Ammon's horn (tissue), 1 donor: ENCODE results near the gene DHRS4L2.
"Not testable (repeated sequence)": the region's sequence is repeated elsewhere in the genome, so short reads cannot be mapped to it uniquely, and the experiment has no call there.

Experiments
- DNase-seq: peaks from one replicate; pipeline ENCODE4 v3.0.0-alpha.2; 2016; ENCODE audit warnings: low spot score

The DHRS4L2 gene

DNA sequence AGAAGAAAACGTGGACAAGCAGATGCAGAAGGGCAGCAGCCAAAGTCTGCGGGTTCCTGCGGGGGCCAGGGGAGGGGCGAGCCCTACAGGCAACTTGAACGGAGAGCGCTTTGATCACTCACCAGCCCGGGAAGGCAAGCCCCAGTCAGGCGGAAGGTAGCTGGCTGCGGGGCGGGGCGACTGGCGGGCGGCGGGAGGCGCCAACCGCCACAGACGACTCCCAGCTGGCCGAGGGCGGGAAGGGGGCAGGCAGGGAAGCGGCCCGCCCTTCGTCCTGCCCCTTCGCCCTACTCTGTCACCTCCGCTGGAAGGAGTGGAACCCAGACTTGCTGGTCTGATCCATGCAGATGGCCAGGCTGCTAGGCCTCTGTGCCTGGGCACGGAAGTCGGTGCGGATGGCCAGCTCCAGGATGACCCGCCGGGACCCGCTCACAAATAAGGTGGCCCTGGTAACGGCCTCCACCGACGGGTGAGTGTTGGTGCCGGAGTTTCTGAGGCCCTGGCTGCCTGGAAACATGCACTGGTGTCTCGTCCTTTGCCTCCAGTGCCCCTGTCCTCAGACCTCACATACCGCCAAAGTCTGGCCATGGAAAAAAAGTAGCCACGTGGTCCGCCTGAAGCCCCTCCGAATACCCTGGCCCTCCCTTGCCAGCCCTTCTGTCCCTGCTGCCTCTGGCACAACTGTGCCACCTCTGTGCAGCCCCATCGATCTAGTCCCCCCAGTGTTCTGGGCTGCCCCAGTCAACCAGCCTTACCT is at the start of gene DHRS4L2:
Gene DHRS4L2 (plus strand): TSS at position 323 of the 757 bp plus-strand sequence. CDS start 19 bp downstream, at position 342.
- peak; percentile 52 for DNase-seq

DNA sequence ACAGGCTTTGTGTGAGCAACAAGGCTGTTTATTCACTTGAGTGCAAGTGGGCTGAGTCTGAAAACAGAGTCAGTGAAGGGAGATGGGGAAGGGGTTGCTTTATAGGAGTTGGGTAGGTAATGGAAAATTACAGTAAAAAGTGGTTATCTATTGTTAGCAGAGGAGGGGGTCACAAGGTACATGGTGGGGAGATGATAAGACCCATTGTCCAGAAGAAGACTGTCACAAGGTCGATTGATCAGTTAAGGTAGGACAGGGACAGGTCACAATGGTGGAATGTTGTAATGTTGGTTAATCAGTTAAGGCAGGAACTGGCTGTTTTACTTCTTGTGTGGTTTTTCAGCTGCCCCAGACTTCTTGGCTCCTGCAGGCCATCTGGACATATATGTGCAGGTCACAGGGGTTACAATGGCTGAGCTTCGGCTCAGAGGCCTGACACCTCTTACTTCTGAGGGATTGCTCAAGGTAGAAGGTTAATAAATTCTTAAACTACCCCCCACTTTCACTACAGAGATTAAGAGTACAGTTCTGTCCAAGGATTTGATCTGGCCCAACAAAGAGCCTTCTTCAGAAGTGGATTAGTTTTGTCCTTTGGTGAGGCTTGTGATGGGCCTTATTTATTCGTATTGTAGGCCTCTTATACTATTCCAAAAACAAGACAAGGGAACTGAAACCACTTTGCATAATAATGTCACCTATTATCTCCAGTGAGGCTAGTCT is 49.0 kb upstream of the DHRS4L2 start:
- DNase-seq: no peak

DNA sequence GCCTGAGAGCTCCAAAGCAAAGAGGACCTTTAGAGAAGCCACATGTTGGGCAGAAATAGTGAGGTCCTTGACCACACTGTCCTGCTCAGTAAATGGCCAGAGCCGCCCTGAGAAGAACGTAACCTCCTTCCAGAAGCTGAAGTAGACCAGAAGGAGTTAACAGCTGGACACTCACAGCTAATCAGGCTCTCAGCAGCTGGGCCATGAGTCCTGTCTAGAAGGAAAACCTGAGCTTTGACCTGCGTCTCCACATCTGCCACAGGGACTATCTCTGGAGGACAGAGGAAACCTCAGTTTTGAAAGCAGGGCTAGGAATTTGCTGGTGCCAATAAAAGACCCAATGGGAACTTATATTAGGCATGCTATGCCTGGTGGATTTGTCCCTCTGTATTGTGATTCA is 47.5 kb upstream of the DHRS4L2 start:
- DNase-seq: no peak

DNA sequence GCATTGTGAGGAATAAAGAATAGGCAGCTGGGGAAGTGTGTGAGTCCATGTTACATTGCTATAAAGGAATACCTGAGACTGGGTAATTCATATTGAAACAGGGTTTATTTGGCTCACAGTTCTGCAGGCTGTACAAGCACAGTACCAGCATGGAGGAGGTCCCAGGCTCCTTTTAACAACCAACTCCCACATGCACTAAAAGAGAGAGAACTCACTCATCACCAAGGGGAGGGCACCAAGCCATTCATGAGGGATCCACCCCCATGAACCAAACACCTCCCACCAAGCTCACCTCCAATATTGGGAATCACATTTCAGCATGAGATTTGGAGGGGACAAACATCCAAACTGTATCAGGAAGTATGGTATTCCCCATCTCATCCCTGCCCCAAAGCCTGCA is 47.1 kb upstream of the DHRS4L2 start:
- DNase-seq: no peak

DNA sequence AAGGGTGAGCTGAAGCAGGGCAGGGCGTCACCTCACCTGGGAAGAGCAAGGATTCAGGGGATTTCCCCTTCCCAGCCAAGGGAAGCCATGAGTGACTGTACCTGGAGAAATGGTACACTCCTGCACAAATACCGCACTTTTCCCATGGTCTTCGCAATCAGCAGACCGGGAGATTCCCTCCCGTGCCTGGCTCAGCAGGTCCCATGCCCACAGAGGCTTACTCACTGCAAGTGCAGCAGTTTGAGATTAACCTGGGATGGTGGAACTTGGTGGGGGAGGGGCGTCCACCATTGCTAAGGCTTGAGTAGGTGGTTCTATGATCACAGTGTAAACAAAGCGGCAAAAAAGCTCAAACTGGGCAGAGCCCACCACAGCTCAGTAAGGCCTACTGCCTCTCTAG is 46.1 kb upstream of the DHRS4L2 start:
- DNase-seq: no peak

DNA sequence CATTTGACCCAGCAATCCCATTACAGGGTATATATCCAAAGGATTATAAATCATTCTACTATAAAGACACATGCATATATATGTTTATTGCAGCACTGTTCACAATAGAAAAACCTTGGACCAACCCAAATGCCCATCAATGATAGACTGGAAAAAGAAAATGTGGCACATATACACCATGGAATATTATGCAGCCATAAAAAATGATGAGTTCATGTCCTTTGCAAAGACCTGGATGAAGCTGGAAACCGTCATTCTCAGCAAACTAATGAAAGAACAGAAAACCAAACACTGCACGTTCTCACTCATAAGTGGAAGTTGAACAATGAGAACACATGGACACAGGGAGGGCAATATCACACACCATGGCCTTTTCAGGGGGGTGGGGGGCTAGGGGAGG is 39.7 kb upstream of the DHRS4L2 start:
- DNase-seq: not testable (repeated sequence)

DNA sequence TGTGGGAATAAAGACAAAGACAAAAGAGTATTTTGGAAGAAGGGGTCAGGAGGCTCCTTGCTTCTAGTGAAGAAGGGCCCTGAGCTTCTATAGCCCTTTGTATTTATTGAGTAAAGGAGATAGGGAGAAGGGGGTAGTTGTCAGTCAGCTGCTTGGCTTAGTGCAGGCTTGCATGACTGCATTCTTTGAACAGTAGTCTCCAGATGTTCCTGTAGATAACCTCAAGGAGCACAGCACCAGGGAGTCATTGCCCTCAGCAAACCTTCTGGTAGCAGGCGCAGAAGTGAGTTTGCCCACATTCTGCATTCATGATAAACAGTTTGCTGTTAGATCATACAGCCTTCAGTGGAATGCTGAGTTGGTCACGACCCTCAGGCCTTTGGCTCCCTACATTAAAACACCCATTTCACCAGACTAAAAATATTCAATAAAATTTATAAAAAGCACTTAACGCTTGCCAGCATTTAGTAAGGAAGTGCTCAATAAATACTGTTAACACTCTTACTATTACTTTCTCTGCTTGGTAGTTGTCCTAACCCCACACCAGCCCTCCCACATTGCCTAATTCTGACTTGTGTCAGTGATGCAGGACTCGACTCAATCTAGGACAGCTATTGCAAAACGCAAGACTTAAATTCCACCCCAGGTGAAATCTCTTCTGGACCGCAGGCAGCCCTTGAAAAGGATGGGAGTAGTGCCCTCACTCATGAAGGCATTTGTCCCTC is 38.2 kb upstream of the DHRS4L2 start:
- DNase-seq: no peak

DNA sequence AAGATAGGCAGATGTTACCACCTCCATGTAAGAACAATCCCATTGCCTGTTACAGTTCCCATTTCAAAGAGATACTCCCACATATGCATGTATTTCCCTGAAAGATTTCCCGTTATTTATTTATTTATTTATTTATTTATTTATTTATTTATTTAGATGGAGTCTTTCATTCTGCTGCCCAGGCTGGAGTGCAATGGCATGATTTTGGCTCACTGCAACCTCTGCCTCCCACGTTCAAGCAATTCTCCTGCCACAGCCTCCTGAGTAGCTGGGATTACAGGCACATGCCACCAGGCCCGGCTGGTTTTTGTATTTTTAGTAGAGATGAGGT is 37.6 kb upstream of the DHRS4L2 start:
- DNase-seq: not testable (repeated sequence)

DNA sequence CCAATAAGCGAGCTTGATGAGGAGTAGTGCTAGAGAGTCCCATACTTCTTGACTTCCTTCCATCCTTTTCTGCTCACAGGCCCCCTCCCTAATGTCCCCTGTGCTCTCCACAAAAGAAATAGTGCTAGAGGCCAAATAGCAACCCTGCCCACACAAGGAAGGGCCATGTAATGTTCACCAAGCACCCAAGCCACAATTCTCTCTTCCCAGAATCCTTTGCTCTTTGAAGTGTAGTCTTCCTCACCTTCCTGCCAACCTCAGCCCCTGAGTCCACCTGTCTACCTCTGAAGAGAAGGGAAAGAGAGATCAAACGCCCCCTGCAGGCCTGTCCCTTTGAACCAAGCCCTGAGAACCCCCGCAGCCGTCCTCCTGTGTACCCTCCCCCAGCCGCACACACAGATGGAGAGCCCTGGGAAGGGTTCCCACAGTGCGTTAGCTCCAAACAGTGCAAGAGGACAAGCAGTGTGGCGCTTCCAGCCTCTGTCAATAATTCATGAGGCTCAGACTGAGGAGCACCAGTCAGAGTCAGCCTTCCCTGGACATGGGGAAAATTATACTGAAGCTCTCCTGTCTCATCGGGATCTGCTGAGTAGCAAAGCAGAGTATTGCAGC is 37.0 kb upstream of the DHRS4L2 start:
- peak; percentile 53 for DNase-seq

DNA sequence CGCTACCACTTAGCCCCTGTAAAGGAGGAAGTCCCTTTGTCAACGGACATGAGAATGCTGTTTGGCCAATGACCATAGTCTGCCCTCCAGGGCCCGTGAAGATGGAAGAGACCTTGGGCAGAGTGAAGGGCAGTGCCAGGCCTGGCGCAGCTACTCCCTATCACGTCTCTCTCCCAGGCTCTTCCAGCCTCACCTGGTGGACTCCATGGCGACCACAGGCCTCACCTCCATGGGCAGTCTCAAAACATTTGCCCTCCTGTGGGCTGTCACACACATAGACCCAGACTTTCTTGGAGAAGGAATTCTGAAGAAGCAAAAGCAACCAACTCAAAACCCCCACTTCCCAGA is 35.6 kb upstream of the DHRS4L2 start:
- not testable (repeated sequence) for DNase-seq

DNA sequence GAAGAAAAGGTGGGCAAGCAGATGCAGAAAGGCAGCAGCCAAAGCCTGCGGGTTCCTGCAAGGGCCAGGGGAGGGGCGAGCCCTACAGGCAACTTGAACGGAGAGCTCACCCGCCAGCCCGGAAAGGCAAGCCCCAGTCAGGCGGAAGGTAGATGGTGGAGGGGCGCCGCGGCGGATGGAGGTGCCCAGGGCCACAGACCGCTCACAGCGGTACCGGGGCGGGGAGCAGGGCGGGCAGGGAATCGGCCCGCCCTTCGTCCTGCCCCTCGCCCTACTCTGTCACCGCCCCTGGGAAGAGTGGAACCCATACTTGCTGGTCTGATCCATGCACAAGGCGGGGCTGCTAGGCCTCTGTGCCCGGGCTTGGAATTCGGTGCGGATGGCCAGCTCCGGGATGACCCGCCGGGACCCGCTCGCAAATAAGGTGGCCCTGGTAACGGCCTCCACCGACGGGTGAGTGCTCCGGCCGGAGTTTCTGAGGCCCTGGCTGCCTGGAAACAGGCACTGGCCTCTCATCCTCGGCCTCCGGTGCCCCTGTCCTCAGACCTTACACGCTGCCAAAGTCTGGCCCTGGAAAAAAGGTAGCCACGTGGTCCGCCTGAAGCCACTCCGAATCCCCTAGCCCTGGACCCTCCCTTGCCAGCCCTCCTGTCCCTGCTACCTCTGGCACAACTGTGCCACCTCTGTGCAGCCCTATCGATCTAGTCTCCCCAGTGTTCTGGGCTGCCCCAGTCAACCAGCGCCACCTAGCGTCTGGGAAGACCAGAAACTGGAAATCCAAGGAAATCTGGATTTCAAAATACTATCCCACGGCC is 35.1 kb upstream of the DHRS4L2 start, which contains the start of gene DHRS4:
Gene DHRS4 (plus strand): TSS at position 307 of the 815 bp plus-strand sequence. CDS start 19 bp downstream, at position 326.
- peak; percentile 92 for DNase-seq

DNA sequence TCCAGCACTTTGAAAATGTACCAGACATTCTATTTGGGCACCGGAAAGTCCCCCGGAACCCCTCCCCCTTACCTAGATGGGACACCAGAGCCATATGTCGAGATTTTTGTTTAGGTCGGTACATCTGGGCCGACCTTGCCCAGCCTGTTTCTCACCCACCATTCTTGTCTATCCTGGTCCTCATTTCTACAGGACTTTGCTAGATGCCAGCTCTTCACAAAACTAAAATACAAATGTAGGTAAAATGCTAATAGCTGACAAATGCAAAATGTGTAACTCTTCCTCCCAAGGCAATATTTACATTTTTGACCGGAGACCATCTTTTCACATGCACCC is 34.5 kb upstream of the DHRS4L2 start:
- DNase-seq: not testable (repeated sequence)

DNA sequence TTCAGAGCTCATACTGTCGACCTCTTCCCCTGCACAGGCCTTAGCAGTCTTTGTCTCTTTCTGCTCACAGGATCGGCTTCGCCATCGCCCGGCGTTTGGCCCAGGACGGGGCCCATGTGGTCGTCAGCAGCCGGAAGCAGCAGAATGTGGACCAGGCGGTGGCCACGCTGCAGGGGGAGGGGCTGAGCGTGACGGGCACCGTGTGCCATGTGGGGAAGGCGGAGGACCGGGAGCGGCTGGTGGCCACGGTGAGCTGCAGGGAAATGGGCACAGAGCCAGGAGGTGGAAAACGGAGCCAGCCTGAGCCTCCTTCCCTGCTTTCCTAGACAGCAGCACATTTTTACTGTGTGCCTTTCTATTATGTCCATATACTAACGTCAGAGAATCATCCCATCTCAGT is 33.8 kb upstream of the DHRS4L2 start:
- DNase-seq: peak; percentile 30

DNA sequence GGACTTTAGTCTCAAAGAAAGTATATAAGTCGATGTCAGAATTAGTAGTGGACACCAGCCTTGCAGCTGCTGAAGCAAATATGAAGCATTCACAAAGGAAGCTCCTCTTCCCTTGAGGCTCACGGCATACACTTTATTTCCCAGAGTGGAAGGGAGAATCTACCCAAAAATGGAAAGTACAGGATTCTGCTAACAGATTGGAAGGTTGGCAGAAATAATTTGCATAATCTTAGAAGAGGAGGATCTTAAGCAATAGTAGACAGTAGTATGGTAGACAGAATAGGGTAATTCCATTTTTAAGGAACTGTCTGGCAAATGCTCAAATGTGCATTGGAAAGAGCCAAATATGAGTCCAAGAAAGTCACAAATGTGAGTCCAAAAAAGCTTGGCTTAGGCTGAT is 32.9 kb upstream of the DHRS4L2 start:
- not testable (repeated sequence) for DNase-seq

DNA sequence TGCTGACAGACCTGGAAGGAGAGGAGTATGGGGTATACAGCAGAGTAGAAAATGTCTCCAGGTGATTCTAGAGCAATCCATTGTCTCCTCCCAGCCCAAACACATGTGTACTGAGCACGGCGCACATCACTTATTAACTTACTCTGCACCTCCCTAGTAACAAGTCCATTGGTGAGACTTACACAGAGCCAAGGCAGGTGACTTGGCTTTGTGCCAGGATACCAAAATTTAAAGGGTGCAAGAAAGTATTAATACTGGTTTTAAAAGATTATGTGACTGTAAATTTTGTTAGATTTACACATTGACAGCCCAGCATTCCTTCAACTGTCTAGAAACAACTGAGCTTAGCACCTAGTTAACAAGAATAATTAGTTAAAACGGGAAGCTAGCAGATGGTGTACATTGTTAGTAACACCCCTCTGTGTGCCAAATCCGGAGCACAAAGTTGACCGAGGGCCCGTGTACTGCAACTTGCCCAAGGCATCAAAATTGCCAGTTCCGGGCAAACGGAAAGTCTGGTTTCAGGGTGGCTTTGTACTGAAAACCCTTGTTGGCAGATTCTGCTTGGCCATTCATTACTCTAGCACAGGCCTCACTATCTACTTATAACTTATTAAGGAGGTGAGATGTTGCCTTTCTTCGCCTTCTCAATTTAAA is 30.7 kb upstream of the DHRS4L2 start:
- DNase-seq: not testable (repeated sequence)

DNA sequence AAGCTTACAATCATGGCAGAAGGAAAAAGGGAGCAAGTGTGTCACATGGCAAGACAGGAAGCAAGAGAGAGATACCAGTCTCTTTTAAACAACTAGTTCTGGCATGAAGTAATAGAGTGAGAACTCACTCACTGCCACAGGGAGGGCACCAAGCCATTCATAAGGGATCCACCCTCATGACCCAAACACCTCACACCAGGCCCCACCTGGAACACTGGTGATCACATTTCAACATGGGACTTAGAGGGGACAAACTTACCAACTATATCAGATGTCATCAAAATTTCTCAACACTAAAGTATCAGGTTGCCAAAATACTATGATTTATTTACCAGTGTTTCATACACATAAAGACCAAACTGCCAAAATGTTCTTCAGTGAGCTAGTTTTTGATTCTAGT is 27.8 kb upstream of the DHRS4L2 start:
- DNase-seq: not testable (repeated sequence)

DNA sequence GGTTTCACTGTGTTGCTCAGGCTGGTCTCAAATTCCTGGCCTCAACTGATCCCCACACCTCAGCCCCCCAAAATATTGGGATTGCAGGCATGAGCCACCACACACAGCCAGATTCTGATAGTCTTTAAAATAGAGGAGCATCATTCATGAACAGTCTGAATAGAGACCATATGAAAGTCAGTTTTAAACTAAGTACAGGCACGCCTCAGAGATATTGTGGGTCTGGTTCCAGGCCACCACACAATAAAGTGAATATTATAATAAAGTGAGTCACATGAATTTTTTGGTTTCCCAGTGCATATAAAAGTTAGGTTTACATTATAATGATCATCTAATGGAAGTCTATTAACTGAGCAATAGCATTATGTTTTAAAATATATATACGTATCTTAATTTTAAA is 27.0 kb upstream of the DHRS4L2 start:
- DNase-seq: not testable (repeated sequence)

DNA sequence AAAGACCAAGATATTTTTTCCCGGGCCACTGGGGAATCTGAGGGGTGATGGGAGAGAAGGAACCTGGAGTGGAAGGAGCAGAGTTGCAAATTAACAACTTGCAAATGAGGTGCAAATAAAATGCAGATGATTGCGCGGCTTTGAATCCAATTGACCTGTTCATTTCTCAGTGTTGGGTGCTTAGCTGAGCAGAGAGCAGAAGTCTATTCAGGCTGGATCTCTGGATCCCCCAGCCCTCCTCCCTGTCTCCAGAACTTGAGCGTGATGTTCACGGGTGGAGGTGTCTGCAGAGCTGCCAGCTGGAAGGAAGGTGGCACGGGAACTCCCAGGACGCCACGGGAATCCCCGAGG is 19.6 kb upstream of the DHRS4L2 start:
- not testable (repeated sequence) for DNase-seq

DNA sequence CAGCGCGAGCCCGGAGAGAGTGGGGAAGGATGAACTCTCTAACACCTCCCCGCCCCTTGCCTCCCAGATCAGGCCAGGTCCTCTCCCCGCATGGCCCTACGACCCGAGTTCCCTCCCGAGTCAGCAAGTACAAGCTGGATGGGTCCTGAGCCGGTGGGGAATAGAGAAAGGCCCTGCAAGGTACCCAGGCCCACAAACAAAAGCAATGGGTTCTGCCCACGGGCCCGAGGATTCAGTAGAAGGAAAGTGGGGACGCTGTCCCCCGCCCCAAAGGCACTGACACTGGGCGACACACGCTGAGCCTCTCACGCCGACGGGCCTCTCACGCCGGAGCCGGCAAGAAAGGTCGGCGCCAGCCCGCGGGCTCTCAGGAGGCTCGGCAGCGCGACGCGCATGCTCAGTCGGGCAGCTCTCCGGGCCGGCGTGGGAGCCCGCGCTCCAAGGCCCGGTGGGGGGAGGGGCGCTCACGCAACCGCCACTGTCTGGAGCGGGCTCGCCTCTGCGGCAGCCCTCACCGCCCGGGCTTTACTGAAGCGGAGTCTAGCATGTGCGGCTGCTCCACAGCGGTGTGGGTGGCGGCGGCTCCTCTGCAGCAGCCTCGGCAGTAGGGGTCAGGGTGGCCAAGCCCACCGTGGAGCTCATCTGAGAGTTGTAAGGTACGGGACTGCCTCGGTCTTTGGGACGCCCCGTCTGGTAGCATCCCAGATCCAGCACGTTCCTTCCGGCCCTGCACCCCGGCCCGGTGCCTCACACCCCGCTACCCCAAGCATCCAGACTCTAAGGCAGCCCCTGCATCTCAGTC is 19.0 kb upstream of the DHRS4L2 start:
- DNase-seq: not testable (repeated sequence)

DNA sequence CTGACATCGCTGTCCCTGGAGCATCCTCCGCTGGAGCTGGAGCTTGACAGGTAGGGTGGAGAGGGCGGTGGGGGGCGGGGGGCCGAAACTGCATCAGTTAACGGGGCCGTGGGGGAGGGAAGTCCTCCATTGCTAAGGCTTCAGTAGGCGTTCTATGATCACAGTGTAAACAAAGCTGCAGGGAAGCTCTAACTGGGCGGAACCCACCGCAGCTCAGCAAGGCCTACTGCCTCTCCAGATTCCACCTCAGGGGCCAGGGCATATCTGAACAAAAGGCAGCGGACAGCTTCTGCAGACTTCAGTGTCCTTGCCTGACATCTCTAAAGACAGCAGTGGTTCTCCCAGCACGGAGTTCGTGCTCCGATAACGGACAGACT is 18.5 kb upstream of the DHRS4L2 start:
- not testable (repeated sequence) for DNase-seq
